ENCODE measurements around the gene CREB3L2.

GRCh38 chr7:137974766-137975165, 27.1 kb downstream of the CREB3L2 start:
- TF ChIP-seq CTCF (IDR thresholded peaks at IDR 0.05) (no peak), POLR2A (IDR thresholded peaks at IDR 0.05) (no peak)
